Measurements from ENCODE around the gene PRPF19.

PRPF19 gene

DNA sequence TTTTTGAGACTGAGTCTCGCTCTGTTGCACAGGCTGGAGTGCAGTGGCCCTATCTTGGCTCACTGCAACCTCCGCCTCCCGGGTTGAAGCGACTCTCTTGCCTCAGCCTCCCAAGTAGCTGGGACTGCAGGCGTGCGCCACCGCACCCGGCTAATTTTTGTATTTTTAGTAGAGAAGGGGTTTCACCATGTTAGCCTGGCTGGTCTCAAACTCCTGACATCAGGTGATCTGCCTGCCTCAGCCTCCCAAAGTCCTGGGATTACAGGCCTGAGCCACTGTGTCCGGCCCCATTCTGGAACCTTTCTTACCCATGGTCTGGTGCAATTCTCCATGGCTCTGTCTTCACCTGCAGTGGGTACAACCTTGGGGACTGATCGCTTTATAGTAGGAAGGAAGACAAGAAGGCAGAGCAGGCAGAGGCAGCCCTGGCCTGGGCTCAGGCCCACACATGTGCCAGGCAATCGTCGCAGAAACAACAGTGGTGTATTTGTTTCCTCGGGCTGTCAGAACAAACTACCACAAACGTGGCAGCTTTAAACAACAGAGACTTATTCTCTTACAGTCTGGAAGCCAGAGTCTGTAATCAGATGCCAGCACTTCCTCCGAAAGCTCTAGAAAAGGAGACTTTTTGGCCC is 46.7 kb downstream of the PRPF19 start:
- no peak overlapping the region for H3K4me3 ChIP-seq (ENCODE audit: low read depth, low read length)
- DNase-seq (ENCODE audit: low read depth): no peak
- TF ChIP-seq, protein P1, sequence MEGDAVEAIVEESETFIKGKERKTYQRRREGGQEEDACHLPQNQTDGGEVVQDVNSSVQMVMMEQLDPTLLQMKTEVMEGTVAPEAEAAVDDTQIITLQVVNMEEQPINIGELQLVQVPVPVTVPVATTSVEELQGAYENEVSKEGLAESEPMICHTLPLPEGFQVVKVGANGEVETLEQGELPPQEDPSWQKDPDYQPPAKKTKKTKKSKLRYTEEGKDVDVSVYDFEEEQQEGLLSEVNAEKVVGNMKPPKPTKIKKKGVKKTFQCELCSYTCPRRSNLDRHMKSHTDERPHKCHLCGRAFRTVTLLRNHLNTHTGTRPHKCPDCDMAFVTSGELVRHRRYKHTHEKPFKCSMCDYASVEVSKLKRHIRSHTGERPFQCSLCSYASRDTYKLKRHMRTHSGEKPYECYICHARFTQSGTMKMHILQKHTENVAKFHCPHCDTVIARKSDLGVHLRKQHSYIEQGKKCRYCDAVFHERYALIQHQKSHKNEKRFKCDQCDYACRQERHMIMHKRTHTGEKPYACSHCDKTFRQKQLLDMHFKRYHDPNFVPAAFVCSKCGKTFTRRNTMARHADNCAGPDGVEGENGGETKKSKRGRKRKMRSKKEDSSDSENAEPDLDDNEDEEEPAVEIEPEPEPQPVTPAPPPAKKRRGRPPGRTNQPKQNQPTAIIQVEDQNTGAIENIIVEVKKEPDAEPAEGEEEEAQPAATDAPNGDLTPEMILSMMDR (IDR thresholded peaks at IDR 0.05; ENCODE audit: insufficient read depth, low read depth, low read length, missing control alignments): no peak

DNA sequence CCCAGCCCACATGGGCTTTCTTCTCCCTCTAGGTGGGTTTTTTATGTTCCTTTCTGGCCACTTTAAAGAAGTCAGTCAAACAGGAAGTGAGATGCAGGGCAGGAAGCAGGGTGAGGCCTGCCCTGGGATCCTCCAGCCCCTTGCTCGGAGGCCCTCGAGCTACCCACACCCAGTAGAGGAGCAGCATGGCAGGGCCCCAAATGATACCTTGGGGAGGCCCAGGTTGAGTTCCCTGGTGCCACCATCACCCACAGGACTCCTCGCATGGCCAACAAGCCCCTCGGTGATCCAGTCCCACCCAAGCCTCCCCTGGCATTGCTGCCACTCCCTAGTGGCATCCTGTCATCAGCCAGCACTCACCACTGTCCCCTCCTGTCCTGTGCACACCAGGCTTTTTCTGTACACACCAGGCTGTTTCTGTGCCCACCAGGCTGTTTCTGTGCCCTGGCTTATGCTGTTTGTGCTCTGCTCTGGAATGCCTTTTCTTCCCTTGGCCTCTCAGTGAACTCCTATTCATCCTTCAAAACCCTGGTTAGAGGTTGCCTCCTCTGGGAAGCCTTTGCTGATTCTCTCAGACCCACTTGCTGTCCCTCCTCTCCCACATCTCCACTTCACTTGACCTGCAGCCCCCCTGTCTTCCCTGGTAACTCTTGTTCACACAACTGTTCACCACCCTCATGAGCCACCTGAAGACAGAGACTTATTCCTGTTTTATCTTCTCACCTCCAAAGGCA is 47.5 kb downstream of the PRPF19 start:
- TF ChIP-seq, protein P1 (IDR thresholded peaks at IDR 0.05; ENCODE audit: insufficient read depth, low read depth, low read length, missing control alignments): no peak
- H3K4me3 ChIP-seq (ENCODE audit: low read depth, low read length): no peak overlapping the region

DNA sequence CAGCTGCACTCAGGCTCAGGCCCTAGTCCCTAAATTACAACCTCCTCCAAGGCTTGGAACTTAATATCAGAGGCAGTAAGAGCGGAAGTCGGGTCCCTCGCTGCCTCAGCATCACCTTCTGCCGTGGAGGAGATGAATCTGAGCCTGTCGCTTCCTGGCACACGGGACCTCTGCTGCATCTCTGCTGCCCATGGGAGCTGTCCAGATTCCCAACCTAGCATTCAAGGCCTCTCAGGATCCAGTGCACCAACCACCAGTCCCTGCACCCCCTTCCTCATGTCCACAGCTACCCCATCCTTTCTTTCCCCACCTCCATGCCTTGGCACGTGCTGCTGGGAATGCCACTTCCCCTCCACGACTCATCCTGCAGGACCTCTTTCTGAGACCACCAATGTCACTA is 48.1 kb downstream of the PRPF19 start:
- TF ChIP-seq, protein P1 (IDR thresholded peaks at IDR 0.05; ENCODE audit: insufficient read depth, low read depth, low read length, missing control alignments): no peak
- H3K4me3 ChIP-seq (ENCODE audit: low read depth, low read length): no peak overlapping the region
- DNase-seq (ENCODE audit: low read depth): no peak

More for the DNA sequence above, 47.5 kb downstream of the PRPF19 start:
- DNase-seq (ENCODE audit: low read depth): no peak

DNA sequence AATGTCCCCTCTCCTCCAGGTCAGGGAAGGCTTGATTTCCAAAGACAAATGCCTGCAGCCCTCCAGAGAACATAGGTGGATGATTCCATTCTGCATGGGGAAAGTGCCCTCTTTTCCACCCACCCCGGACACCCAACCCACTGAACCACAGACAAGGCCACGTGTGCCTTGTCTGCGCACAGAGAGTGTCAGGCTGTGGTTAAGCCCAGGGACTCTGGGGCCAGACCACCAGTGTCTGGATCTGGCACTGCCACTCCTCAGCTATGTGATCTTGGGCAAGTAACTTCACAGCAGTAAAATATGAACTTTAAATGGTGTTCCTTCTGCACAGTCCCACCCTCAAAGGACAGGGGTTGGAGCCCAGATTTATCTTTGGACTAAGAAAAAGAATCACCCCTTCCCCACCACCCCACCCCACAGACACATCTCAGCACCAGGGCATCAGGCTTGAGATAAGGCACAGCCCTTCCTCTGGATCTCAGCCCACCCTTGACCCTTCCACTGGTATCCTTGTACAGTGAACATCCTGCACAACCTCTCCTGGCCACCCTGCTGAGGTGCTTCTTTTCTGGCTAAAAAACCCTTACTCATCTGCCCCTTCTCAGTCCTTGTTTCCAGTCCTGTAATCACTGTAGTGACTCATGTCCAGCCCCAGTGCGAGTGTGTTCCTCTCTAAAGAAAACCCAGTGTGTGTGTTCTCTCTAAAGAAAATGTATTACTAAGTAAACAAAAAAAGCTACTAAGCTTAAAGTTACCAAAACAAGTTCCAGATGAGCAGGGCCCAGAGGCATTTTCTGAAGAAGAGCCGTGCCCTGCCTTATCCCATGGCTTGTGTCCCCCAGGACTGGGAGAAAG is 48.8 kb downstream of the PRPF19 start:
- TF ChIP-seq, protein P1 (IDR thresholded peaks at IDR 0.05; ENCODE audit: insufficient read depth, low read depth, low read length, missing control alignments): no peak
- no peak overlapping the region for H3K4me3 ChIP-seq (ENCODE audit: low read depth, low read length)
- no peak for DNase-seq (ENCODE audit: low read depth)

DNA sequence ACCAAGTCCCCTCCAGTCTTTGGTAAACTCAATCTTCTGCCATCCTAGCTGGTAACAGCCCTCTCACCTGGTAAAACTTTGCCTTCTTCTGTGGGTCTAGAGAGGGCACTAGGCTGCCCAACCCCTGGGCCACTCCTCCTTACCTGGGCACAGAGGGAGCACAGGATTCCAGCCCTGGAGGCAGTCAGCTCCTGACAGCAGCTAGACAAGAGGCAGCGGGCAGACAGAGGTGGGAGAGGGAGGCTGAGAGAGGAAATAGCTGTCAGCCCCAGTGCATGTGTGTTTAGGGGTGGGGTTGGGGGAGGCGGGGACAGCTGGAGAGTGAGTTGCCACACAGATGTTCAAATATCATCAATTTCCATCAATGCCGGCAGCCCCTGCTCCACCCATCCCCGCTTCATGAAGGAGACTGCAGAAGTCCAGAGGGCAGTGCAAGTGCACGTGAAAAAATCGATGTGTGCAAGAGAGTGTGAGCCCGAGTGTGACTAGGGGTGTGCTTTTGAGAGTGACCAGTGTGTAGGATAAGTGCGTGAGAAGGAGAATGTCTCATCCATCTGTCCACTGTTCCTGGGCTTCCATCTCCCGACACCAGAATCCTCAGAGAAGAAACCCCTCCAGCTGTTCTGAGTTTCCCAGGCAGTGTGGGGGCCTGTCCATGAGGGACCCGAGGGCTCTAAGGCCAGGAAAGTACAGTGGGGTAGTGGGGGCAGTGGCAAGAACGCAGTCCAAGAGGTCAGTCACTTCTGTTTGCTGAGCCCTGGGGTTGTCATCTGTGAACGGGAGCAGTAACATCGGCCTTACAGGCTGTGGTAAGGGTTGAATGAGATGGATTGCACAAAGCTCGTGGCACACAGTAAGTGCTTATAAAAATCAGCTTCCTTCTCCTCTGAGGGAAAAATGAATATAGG is 50.4 kb downstream of the PRPF19 start, which contains the start of gene PTGDR2:
PTGDR2 (minus strand) TSS at position 225 of the 908 bp plus-strand sequence. CDS start 2,228 bp downstream, outside the sequence.
- TF ChIP-seq, protein P1 (IDR thresholded peaks at IDR 0.05; ENCODE audit: insufficient read depth, low read depth, low read length, missing control alignments): no peak
- no peak for DNase-seq (ENCODE audit: low read depth)
- no peak within 1 kb of the TSS for H3K4me3 ChIP-seq (ENCODE audit: low read depth, low read length)

Data from GM12865 (cell line).